ENCODE measurements around the gene ASS1.

DNA sequence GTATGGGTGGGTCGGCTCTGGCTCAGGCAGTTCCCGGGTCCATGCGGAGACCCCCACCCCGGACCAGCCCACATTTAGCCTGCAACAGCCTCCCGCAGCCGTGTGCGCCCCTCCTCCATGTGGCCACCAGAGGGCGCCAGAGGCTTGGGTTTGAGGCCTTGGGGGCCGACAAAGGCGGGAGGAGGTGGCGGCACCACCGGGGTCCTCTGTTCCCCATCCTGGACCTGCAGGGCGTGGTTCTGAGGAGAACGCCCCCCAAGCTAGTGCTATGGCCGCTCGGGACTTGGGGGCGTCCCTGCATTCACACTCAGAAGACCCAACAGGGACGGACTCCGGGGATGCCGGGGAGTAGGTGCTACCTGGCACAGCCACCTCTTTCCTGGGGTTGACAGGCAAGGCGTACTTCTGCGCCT, 16.5 kb downstream of the ASS1 start:
- TF ChIP-seq, protein P1, sequence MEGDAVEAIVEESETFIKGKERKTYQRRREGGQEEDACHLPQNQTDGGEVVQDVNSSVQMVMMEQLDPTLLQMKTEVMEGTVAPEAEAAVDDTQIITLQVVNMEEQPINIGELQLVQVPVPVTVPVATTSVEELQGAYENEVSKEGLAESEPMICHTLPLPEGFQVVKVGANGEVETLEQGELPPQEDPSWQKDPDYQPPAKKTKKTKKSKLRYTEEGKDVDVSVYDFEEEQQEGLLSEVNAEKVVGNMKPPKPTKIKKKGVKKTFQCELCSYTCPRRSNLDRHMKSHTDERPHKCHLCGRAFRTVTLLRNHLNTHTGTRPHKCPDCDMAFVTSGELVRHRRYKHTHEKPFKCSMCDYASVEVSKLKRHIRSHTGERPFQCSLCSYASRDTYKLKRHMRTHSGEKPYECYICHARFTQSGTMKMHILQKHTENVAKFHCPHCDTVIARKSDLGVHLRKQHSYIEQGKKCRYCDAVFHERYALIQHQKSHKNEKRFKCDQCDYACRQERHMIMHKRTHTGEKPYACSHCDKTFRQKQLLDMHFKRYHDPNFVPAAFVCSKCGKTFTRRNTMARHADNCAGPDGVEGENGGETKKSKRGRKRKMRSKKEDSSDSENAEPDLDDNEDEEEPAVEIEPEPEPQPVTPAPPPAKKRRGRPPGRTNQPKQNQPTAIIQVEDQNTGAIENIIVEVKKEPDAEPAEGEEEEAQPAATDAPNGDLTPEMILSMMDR (IDR thresholded peaks at IDR 0.05; ENCODE audit: insufficient read depth, low read length, poor library complexity, severe bottlenecking), result no peak
- no peak for TF ChIP-seq EZH2phosphoT487 (conservative IDR thresholded peaks at IDR 0.05; ENCODE audit: low read length)

All from SU-DHL-6 (cell line).